RCC 7860 (cell line): ENCODE measurements around the gene PITPNC1.
"Not testable (repeated sequence)": the region's sequence is repeated elsewhere in the genome, so short reads cannot be mapped to it uniquely, and the experiment has no call there.

Source experiments
- DNase-seq: peaks from one replicate; pipeline ENCODE4 v3.0.0-alpha.2; 2015; ENCODE audit warnings: low spot score
- FAIRE-seq: peaks from 2 replicates; lab custom pipeline; 2012; peaks lifted over from hg19 to GRCh38; lab: Jason Lieb, UNC

Gene PITPNC1

GRCh38 chr17:67566656-67567055, 189.6 kb downstream of the PITPNC1 start:
- no peak for DNase-seq
- no peak for FAIRE-seq

DNA sequence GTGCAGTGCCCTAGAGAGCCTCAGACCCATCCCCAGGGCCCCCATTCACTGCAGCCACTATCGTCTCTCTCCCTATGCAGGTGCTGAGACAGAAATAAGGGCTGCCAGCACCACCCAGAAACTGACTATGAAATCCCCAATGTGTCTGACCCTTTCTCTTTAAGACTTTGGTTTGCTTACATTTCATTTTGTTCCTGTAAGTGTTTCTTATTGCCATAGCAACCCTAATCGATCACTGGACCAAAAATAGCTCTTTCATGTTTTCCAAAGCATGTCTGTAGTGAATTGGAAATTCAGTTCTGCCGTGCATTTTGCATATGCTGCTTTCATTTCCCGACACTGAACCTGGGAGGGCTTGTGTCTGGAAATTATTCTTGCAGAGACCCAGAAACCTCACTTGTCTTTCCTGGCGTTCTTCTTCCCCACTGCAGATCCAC, 192.0 kb downstream of the PITPNC1 start:
- no peak for DNase-seq
- FAIRE-seq, result no peak

GRCh38 chr17:67569873-67570272, 192.8 kb downstream of the PITPNC1 start:
- DNase-seq (no peak), FAIRE-seq (no peak)

DNA sequence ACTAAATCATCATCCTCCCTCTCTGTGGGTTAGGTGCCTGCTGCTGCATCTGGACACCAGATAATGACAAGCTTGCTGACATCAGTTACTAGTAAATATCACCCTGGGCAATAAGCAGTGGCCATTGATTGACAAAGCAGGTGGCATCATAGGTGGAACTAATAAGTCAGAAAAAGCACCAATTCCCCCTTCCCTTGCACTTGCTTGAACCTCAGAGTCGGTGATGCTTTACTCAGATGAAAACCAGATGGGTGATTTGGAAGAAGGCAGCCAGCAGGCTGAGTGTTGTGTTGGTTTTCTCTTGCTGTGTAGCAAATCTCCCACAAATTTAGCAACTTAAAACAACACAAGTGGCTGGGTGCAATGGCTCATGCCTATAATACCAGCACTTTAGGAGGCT, 193.7 kb downstream of the PITPNC1 start:
- DNase-seq (no peak), FAIRE-seq (no peak)

GRCh38 chr17:67571478-67571877, 194.4 kb downstream of the PITPNC1 start:
- FAIRE-seq (no peak), DNase-seq (no peak)

DNA sequence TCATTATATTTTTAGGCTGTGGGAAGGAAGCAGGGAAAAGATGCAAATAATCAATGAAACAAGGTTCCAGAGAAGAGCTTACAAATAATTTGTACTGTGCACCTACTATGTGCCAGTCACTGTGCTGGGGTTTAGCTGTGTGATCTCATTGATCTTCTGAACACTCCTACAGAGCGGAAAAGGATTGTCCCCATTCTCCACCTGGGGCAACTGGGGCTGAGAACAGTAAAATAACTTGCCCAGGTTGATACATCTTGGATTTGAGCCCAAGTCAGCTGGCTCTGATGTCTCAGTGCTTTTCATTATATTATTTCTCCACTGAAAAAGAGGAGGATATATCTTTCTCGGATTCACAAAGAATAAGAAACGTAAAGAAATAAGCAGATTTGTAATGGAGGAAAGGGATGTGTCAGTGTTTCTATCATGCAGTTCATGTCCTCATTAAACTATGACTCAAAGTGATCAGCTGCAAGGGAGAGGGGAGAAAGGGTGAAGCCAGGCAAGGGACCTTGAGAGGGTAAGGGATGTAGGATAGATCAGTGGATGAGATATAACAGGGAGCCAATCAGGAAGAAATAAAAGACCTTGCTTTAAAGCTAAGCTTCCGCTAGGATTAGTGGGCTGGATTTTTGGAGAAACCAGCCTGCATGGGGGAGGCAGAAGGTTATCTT, 197.0 kb downstream of the PITPNC1 start:
- FAIRE-seq (no peak), DNase-seq (no peak)

GRCh38 chr17:67574658-67575293, 197.7 kb downstream of the PITPNC1 start:
- FAIRE-seq, result no peak
- DNase-seq, result no peak

GRCh38 chr17:67575325-67575724, 198.2 kb downstream of the PITPNC1 start:
- FAIRE-seq, result no peak
- DNase-seq, result no peak

GRCh38 chr17:67576471-67577115, 199.5 kb downstream of the PITPNC1 start:
- FAIRE-seq, result no peak

GRCh38 chr17:67577429-67578141, 200.5 kb downstream of the PITPNC1 start:
- FAIRE-seq (peak; percentile 22), DNase-seq (no peak)

More at GRCh38 chr17:67576471-67577115, 199.5 kb downstream of the PITPNC1 start:
- no peak for DNase-seq

GRCh38 chr17:67578142-67578457, 201.0 kb downstream of the PITPNC1 start:
- FAIRE-seq, result no peak
- DNase-seq, result no peak

- not testable (repeated sequence) for DNase-seq, FAIRE-seq
Observed at GRCh38 chr17:67578679-67579405, 201.8 kb downstream of the PITPNC1 start.

- no peak for FAIRE-seq
- DNase-seq, result no peak
Observed at GRCh38 chr17:67582673-67583081, 205.6 kb downstream of the PITPNC1 start.

DNA sequence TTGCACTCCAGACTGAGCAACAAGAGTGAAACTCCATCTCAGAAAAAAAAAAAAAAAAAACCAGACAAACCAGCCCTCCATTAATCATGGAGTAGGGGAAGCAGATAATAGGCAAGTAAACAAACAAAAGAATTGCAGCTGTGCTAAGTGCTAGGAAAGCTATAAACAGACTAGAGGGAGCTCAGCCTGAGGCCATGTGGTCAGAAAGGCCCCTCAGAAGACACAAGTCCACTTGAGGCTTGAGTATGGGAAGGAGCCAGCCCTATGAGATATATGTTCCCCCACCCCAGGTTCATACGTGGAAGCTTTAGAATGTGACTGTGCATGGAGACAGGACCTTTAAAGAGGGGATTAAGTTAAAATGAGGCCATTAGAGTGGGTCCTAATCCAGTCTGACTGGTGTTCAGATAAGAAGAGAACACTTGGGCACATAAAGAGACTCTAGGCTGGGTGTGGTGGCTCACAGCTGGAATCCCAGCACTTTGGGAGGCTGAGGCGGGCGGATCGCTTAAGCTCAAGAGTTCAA, 208.1 kb downstream of the PITPNC1 start:
- DNase-seq (no peak), FAIRE-seq (no peak)

GRCh38 chr17:67588326-67588725, 211.2 kb downstream of the PITPNC1 start:
- no peak for DNase-seq
- FAIRE-seq, result no peak

DNA sequence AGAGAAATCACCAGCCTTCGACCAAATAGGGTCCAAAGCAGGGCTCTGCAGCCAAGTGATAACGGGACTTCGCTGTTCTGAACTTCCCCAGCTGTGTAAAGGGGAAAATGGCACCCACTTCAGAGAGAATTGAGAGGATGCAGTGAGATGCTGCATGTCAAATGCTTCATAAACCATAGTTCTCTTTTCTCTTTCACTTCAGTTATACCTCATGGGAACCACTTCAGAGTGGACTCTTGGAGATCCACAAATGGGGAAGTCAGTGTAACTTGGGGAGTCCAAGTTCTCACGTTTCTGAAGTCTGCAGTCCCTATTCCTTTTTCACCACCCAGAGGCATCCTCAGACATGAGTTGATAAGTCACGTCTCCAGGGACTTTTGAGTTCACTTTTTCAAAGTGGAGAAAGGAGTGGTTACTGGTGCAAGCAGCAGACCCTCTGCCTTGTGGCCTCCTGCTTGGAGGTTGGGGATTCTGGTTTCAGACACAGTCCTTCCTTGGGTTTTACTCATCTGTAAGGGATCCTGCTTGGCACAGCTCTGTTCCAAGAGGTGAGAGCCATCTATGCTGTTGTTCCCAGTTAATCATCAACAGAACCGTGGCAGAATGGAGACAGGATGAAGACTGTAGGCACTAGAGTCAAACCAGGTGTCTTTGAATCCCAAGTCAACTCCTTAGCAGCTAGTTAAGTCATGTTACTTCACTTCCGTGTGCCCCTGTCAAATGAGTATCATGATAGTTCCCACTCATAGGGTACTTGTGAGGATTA, 217.2 kb downstream of the PITPNC1 start:
- DNase-seq (no peak), FAIRE-seq (no peak)

- DNase-seq (no peak), FAIRE-seq (no peak)
Observed at GRCh38 chr17:67600408-67600807, 223.3 kb downstream of the PITPNC1 start.

DNA sequence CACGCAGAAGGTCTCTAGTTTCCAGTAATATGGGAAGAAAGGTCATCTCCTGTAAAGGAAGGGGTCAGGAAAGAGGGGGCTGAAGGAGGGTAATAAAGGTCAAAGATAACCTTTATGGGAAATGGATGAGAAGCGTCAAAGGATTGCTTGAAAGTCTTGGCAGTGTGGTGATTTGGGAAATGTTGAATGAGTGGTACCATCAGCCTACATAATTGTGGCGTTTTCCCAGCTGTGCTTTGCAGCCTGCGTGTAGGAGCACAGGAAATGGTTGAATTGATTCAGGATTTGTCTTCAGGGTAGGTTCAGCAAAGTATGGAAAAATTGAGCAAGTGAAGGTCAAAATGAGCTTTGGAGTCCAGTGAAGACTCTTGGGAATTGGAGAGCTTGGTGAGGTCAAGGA, 224.8 kb downstream of the PITPNC1 start:
- DNase-seq (no peak), FAIRE-seq (no peak)

GRCh38 chr17:67602444-67602843, 225.4 kb downstream of the PITPNC1 start:
- DNase-seq (no peak), FAIRE-seq (no peak)

DNA sequence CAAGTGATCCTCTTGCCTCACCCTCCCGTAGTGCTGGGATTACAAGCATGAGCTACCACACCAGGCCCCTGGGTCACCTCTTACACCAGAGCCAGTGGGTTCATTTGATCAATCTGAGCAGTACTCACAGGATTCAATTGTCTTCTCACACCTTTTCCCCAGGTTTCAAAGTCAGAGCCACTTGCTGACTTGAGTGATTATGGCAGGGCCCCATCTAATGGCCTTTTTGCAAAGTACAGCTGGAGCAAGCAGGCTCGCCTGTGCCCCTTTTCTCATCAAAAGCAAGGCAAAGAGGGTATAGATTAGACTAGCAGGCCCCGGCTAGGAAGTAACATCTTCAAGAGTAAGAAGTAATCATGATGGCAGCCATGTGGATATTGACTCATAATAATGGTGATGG, 225.9 kb downstream of the PITPNC1 start:
- FAIRE-seq (no peak), DNase-seq (no peak)
